Chondrocyte (in vitro differentiated cells): ENCODE results near the gene APOL2. TPM values are rescaled to one million over a fixed set of nuclear protein-coding genes. Genes with fewer than 3 reads are reported as not detected.

Experiments used
- DNase-seq: peaks from one replicate; pipeline ENCODE4 v3.0.0; 2021; ENCODE audit warnings: mixed read lengths, low spot score
- H3K27ac Mint-ChIP-seq: one replicate; pipeline ENCODE4 v1.8.0; 2021; ENCODE audit warnings: mild to moderate bottlenecking, moderate library complexity, mixed read lengths; ENCODE audit not compliant: unreplicated experiment
- H3K27me3 Mint-ChIP-seq: 2 replicates; pipeline ENCODE4 v1.8.0; 2021; ENCODE audit warnings: low read depth, mixed read lengths
- H3K36me3 Mint-ChIP-seq: 2 replicates; pipeline ENCODE4 v1.8.0; 2021; ENCODE audit warnings: low read depth, mixed read lengths
- H3K4me1 Mint-ChIP-seq: 2 replicates; pipeline ENCODE4 v1.8.0; 2021; ENCODE audit warnings: low read depth, mild to moderate bottlenecking, mixed read lengths
- H3K4me3 Mint-ChIP-seq: one replicate; pipeline ENCODE4 v1.8.0; 2021; ENCODE audit warnings: mild to moderate bottlenecking, moderate library complexity, mixed read lengths; ENCODE audit not compliant: unreplicated experiment
- H3K9me3 Mint-ChIP-seq: 2 replicates; pipeline ENCODE4 v1.8.0; 2021; ENCODE audit warnings: low read depth, mixed read lengths
- long read RNA-seq: library from polyadenylated mRNA; stranded (forward); transcript quantifications from one replicate; pipeline ENCODE4 v2.0.0, GENCODE V29; 2021
- total RNA-seq: library from RNA; stranded (reverse); gene quantifications from 3 replicates; pipeline ENCODE4 v1.2.1, GENCODE V29; 2021
- TF ChIP-seq, protein P1 (sequence below): fragments of 200-600 bp; sonication (generic); IDR thresholded peaks from 2 replicates; pipeline ENCODE4 v1.5.0; 2021; ENCODE audit warnings: antibody characterized with exemption, mild to moderate bottlenecking, moderate library complexity

APOL2 gene, protein sequence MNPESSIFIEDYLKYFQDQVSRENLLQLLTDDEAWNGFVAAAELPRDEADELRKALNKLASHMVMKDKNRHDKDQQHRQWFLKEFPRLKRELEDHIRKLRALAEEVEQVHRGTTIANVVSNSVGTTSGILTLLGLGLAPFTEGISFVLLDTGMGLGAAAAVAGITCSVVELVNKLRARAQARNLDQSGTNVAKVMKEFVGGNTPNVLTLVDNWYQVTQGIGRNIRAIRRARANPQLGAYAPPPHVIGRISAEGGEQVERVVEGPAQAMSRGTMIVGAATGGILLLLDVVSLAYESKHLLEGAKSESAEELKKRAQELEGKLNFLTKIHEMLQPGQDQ
- total RNA-seq, result 58.7 to 84.1 TPM (median 83.8 TPM) in 3 replicates
- long read RNA-seq, transcript APOL2-202 (5 exons, 2,551 nt), result major isoform, 51 of 65 reads
- long read RNA-seq, partial matches to known transcripts, result 0 of 65 reads
- long read RNA-seq, other reads (novel, unspliced or antisense), result 8 of 65 reads

DNA sequence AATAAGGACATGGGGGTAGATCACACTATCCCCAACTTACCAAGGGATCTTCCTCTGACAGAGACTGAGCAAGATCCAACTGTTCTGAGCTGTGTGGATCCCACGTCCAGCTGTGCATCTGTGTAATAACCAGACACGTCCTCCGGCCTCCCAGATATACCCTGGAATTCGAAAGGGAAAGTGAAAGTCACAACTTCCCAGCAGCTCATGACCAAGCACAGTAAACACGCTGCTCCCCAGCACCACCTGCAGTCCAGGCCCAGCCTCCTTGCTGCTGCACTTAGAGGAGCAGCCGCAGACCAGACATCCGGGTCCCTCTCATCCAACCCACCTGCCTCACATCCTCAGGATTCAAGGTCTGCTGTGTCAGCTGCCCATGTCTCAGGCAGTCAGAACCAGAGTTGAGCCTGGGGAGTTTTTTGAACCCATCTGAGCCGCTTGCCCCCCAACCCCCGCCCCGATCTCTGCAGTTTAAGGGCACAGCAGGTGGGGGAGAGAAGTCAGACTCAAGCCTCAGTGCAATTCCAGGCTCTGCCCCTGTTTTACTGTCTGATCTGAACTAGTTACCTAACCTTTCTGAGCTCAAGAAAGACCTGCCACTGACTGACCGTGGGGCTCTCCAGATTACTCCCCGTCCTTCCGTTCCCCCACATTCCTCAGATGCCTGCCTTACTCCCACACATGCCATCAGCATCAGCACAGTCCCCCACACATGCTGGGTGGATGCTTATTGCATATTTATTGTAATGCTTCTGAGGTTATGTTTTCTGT, at the start of gene APOL2:
TSS of gene APOL2 (minus strand) at position 127 of the 771 bp plus-strand sequence. CDS start 6,365 bp downstream, outside the sequence.
- H3K36me3 Mint-ChIP-seq, result peaks cover 20% of the 10 kb centered on the region
- TF ChIP-seq, protein P1, sequence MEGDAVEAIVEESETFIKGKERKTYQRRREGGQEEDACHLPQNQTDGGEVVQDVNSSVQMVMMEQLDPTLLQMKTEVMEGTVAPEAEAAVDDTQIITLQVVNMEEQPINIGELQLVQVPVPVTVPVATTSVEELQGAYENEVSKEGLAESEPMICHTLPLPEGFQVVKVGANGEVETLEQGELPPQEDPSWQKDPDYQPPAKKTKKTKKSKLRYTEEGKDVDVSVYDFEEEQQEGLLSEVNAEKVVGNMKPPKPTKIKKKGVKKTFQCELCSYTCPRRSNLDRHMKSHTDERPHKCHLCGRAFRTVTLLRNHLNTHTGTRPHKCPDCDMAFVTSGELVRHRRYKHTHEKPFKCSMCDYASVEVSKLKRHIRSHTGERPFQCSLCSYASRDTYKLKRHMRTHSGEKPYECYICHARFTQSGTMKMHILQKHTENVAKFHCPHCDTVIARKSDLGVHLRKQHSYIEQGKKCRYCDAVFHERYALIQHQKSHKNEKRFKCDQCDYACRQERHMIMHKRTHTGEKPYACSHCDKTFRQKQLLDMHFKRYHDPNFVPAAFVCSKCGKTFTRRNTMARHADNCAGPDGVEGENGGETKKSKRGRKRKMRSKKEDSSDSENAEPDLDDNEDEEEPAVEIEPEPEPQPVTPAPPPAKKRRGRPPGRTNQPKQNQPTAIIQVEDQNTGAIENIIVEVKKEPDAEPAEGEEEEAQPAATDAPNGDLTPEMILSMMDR, result peak; percentile 82

DNA sequence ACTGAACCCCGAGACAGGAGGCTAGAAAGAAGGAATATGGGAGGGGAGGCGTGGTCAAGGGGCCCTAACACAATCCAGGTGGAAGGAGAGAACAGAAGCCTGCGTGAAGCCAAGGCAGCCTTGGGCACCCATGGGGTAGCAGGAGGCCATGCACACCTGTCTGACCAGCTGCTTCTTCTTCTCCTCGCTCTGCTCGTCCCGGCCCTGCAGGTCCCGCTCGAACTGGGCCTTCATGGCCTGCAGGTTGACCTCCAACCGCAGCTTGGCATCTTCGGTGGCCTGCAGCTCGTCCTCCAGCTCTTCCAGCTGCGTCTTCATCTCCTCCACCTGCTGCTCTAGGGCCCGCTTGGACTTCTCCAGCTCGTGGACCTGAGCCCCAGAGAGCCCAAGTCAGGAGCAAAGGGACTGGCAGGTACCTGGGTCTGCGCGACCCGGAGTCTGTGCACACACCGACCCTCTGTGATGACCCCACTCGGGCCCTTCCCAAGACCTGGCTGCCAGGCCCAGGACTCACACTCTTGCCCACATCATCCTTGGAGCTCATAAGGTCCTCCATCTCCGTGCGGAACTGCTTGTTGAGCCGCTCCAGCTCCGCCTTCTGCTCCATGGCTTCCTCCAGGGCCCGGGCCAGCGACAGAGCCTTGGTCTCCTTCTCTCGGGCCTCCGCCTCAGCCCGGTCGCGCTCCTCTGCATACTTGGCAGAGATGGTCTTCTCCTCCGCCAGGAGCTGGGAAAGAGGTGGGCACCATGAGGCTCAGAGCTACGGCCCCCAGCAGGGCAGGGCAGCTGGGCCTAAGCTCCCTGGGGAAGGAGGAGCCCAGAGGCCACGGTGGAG, 49.5 kb upstream of the APOL2 start:
- H3K4me3 Mint-ChIP-seq, result no peak overlapping the region
- TF ChIP-seq, protein P1, result no peak
- H3K36me3 Mint-ChIP-seq, result peaks cover 51% of the 10 kb centered on the region
- no peaks in the 10 kb centered on the region for H3K27me3 Mint-ChIP-seq
- no peaks in the 10 kb centered on the region for H3K9me3 Mint-ChIP-seq
- peak; percentile 94 for DNase-seq
- H3K4me1 Mint-ChIP-seq, result peaks cover 10% of the 10 kb centered on the region
- peak overlapping the region; percentile 27 for H3K27ac Mint-ChIP-seq

More for the DNA sequence above, at the start of gene APOL2:
- no peak for DNase-seq
- H3K4me3 Mint-ChIP-seq, result peak within 1 kb of the TSS; percentile 95
- peak within 1 kb of the TSS; percentile 97 for H3K27ac Mint-ChIP-seq
- no peaks in the 10 kb centered on the region for H3K27me3 Mint-ChIP-seq
- H3K4me1 Mint-ChIP-seq, result peaks cover 71% of the 10 kb centered on the region
- peaks cover 6% of the 10 kb centered on the region for H3K9me3 Mint-ChIP-seq

DNA sequence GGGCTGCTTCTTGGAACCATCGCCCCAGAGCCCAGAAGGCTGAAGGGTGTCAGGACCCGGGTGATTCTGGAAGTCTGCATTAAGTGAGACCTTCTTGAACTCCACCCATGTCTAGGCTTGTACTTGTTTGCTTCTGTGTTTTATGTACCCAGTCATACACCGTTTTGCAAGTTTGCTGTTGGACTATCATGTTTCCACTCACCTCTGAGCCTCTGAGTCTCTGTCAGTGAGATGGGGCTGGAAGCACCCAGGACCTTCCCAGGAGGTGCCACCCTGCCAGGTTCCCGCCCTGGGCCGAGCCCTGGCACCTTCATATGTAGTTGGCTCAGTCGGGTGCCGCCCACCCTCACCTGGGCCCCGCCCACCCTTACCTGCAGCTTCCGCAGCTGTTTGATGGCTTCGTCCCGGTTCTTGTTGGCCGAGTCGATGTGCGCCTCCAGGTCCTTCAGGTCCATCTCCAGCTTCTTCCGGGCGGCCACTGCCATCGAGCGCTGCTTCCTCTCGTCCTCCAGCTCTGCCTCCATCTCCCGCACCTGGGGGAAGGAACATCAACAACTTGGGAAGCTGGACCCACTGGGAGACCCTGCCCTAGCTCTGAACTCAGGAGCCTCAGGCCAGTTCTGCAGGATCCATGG, 48.7 kb upstream of the APOL2 start:
- Mint-ChIP-seq H3K4me1 (peaks cover 10% of the 10 kb centered on the region), H3K9me3 (no peaks in the 10 kb centered on the region), H3K27ac (peak overlapping the region; percentile 78), H3K36me3 (peaks cover 58% of the 10 kb centered on the region), H3K27me3 (no peaks in the 10 kb centered on the region), H3K4me3 (no peak overlapping the region)
- TF ChIP-seq, protein P1, result no peak
- DNase-seq, result peak; percentile 84

DNA sequence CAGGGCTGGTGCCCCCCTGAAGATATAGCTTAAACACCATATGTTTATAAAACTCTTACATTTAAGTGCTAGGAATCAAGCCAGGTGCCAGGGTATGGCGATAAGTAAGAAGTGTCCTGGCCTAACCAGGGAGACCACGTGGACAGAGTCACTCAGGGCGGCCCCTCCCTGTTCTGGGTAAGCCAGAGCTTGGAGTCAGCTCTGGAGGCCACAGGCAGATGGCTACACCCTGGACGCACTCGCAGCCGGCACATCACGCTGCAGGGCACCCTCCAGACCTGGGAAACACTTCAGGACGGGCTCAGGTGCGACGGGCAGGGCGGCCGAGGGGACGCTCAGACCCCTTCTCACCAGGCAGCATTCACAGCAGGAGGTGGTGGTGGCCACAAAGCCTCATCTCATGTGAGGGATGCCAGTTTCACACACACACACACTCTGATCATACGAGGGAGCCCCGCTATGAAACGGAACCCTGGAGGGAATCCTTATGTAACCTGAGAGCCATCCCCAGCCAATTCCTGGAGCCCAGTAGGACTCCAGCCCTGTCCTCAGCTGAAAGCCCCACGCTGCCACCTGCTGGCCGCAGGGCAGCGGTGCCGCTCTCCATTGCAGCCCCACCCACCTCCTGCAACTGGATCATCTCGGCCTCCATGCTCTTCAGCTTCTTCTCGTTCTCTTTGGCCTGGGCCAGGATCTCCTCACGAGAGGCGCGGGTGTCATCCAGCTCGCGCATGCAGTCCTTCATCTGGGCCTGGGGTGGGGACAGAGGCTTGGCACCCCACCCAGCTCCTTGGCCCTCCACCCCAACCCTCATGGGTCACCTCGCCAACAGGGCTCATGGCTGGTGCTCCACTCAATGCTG, 47.0 kb upstream of the APOL2 start:
- Mint-ChIP-seq H3K9me3 (no peaks in the 10 kb centered on the region), H3K27me3 (no peaks in the 10 kb centered on the region), H3K36me3 (peaks cover 57% of the 10 kb centered on the region), H3K4me3 (no peak overlapping the region), H3K4me1 (peaks cover 10% of the 10 kb centered on the region), H3K27ac (peak overlapping the region; percentile 78)
- TF ChIP-seq, protein P1, result peak; percentile 93
- peak; percentile 90 for DNase-seq
